Fibroblast of the aortic adventitia (primary cell): Measurements from ENCODE around the gene MAN2A1. TPM values are rescaled to one million over a fixed set of nuclear protein-coding genes. Genes with fewer than 3 reads are reported as not detected.
A peak's percentile ranks its signal among the peaks of the same experiment; 100 is the strongest.

Experiments
- DNase-seq: peaks from one replicate; pipeline ENCODE4 v3.0.0-alpha.2; 2010; ENCODE audit warnings: low read depth
- H3K4me3 ChIP-seq: 2 replicates; pipeline ENCODE4 v1.5.1; 2011; ENCODE audit warnings: low read depth, mild to moderate bottlenecking, control low read depth, low read length, moderate library complexity
- total RNA-seq: library from RNA; depleted of rRNA; stranded (reverse); fragments of >200 nt; gene quantifications from 2 replicates; pipeline ENCODE4 v1.2.3, GENCODE V29; 2012; ENCODE audit warnings: low replicate concordance
- TF ChIP-seq, protein P1 (sequence below): IDR thresholded peaks from 2 replicates; pipeline ENCODE4 v1.5.1; 2011; ENCODE audit warnings: mild to moderate bottlenecking, low read length, control low read depth, inconsistent platforms; ENCODE audit not compliant: insufficient read depth

The MAN2A1 gene
- total RNA-seq, 1 donor: 62.3 TPM

DNA sequence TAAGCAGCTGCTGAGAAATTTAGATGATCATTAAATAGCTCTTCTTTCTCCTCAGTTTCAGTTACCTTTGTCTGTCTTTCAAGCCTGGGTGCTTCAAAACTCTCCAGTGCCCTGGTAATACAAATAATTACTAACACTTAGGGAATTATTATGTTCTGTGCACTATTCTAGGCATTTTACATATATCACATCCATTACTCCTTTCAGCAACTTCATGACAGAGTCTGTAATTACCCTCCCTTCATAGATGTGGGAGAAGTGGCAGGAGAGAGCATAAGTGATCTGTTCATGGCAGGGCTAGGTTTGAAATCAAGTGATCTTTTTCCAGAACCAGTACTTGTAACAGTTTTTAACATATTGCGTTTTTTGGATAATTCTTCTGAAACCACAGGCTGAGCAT lies 32.0 kb downstream of the MAN2A1 start:
- H3K4me3 ChIP-seq: no peak overlapping the region
- DNase-seq: no peak
- TF ChIP-seq, protein P1, sequence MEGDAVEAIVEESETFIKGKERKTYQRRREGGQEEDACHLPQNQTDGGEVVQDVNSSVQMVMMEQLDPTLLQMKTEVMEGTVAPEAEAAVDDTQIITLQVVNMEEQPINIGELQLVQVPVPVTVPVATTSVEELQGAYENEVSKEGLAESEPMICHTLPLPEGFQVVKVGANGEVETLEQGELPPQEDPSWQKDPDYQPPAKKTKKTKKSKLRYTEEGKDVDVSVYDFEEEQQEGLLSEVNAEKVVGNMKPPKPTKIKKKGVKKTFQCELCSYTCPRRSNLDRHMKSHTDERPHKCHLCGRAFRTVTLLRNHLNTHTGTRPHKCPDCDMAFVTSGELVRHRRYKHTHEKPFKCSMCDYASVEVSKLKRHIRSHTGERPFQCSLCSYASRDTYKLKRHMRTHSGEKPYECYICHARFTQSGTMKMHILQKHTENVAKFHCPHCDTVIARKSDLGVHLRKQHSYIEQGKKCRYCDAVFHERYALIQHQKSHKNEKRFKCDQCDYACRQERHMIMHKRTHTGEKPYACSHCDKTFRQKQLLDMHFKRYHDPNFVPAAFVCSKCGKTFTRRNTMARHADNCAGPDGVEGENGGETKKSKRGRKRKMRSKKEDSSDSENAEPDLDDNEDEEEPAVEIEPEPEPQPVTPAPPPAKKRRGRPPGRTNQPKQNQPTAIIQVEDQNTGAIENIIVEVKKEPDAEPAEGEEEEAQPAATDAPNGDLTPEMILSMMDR: no peak

DNA sequence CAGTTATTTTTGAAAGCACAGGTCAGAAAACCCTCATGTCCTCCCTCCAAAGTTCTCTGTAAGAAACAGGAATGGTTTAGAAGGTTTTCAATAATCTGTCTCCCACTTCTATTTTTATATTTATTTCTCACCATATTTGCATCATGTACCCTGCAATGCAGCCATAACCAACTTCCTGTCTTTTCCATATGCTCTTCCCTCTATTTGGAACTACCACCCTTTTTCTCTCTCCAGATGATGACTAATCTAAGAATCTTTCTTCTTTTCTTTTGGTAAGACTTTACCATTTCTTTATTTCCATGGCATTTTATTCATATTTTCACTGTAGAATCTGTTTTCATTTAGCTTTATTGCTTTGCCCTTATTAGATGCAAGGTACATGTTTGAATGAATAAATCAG lies 33.9 kb downstream of the MAN2A1 start:
- TF ChIP-seq, protein P1: no peak
- no peak overlapping the region for H3K4me3 ChIP-seq
- no peak for DNase-seq

DNA sequence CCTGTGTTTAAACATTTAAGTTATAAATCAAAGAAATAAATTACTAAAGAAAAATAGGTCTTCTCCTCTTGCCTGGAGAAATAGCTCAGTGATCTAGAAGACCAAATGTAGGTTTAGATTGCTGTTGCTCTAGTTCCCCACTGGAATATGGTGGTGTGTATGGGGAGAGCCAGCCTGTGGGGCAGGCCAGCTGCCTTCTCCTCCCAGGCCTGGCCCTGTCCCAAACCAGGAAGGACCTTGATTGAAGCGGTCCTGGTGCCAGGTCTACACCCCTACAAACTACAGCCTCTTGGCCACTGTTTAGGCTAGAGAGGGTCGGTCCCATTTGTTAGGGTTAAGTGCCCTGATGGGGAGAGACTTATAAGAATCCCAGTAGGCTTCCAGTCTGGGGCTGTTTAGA lies 35.4 kb downstream of the MAN2A1 start:
- DNase-seq: no peak

DNA sequence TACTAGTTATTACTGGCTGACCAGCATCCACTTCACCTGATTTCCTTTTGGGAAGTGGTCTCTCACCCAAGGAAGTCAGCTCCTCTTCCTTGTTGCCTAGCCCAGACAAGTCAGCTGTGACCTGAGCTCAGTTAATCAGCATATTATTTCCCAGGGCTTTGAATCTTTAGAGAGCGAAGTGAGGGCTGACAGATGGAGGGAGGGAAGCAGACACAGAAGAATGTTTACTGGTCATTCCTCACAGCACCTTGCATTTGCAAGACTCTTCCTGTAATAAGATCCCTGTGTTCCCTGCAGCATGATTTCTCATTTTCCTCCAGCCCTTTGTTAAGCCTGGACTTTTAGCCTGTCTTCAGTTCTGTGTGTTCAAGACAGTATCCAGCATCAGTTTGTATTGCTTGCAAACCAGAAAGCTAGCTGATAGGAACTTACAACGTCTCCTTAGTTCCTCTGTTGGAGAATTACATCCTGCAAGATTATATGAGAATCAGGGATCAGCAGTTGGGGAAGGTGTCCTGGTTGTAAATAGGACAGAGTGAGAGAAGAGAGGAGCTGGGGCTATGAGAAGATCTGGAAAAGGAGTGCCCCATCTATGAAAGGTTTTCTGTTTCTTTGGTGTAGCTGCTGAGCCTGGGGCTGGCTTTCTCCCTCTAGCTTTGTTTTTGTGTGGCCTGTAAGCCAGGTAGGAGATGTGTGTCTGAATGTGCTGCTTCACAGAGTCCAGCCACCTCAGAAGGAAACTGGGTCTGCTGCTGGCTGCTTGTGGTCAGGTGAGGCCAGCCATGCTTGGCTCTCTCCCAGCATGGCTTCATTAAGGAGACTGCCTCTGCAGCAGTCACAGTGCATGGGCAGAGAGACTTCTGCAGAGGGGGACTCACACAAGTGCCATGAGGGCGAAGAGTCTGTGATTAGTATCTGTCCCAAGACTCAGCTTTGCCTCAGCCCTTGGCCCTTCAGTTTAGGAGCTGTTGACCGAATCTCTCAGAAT lies 50.3 kb downstream of the MAN2A1 start:
- DNase-seq: peak; percentile 33
- TF ChIP-seq, protein P1: no peak
- H3K4me3 ChIP-seq: peak overlapping the region; percentile 23

More for the DNA sequence above, 35.4 kb downstream of the MAN2A1 start:
- TF ChIP-seq, protein P1: no peak
- H3K4me3 ChIP-seq: no peak overlapping the region

DNA sequence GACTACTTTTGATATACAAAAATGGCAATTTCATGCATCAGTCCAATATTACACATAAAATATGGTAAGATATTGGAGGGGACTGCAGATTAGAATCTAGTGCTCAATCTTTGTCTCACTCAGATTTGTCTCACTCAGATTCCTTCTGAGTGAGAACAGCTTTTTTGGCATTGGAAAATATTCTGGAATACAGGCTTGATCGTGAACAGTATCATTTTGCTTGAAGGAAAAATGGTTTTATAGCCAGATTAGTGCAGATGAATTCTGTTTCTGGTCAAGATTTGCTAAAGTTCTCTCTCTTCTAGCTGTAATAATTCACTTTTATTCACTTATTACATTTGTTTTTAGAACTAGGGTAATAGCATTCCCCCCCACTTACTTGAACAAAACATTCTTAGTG lies 51.2 kb downstream of the MAN2A1 start:
- H3K4me3 ChIP-seq: no peak overlapping the region
- TF ChIP-seq, protein P1: no peak
- DNase-seq: no peak

DNA sequence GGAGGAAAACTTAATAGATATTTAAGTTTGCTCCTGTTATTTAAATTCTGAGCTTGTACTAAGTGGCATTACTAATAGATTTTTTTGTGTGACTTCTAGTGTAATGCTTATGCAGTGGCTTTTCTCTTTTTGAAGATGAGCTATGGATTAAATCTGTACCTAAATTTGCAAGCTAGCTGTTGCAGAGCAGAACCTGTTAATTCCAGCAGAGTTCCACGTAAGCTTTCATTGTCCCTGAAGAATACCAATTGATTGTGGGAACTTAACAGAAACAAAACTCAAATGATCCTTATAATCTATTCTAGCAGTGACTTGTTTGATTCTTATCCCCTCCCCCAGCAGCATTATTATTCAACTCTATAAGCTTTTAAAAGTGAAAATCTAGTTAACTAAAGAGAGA lies 51.7 kb downstream of the MAN2A1 start:
- TF ChIP-seq, protein P1: no peak
- DNase-seq: no peak
- H3K4me3 ChIP-seq: no peak overlapping the region
